Measurements from ENCODE around the gene VPS13D.

- TF ChIP-seq PKNOX1 (IDR thresholded peaks at IDR 0.05) (no peak), HDGF (IDR thresholded peaks at IDR 0.05; ENCODE audit: borderline replicate concordance) (no peak), LEF1 (IDR thresholded peaks at IDR 0.05; ENCODE audit: borderline replicate concordance) (no peak), SP1 (IDR thresholded peaks at IDR 0.05) (no peak), FOXM1 (IDR thresholded peaks at IDR 0.05; ENCODE audit: borderline replicate concordance) (no peak), TARDBP (IDR thresholded peaks at IDR 0.05) (no peak), ARNT (IDR thresholded peaks at IDR 0.05) (no peak)
Observed at GRCh38 chr1:12469990-12470389, 240.2 kb downstream of the VPS13D start.
